Activated T-helper 1 cell treated with anti-CD3 and anti-CD28 coated beads, Interleukin-2, amount 50 U/mL, for 16 hours (primary cell): Measurements from ENCODE around the gene SCN7A.

Source experiments
- DNase-seq, 2 donors: peaks; one replicate each; pipeline ENCODE4 v3.0.0-alpha.2; 2020; ENCODE audit warnings: low read depth in 1 of 2, low spot score in 1 of 2

SCN7A gene

GRCh38 chr2:166404831-166405568 is 89.0 kb downstream of the SCN7A start:
- no peak for DNase-seq

- DNase-seq, result no peak
Observed at GRCh38 chr2:166394245-166394644, 99.8 kb downstream of the SCN7A start.

DNA sequence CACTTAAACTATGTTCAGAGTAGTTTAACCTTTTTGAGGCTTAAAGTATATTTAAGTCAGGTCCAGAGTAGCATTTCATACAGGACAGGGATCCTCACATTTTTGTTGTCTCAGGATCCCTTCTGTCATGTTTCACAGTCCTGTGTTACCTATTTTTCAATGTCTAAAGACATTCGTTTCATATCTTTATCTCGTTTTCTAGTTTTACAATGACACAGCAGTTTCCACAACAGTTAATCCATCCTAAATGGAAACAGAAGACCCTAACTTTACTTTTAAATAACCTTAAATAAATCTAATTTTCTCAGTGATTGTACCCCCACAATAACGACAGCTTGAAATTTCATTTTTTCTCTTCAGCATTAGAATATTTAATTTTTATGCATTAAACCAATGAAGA is 101.0 kb downstream of the SCN7A start:
- DNase-seq, result no peak

DNA sequence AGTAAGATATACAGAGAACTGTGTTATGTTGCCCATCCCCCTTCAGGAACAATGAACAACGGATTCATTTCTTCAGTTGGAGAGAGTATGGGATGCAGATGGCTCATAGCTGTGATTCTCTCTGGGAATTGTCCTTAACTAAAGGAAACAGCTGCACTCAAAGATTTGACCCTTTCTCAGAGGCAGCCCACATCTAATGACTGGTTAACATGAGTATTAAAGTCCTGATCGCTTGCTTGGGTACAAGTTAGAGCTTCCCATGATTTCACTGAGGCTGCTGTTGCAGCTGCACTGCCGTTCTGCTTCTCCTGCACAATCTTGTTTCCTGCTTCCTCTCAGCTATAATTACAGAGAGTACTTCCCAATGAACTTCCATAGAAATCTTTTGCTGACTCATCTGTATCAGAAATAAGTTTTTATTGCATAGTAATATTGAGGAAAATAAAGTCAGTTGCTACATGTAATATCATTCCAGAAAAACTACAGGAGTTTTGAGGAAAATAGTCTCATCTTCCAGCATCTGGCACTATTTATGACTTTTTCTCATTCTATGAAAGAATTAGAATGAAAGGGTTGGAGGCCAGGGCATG is 105.5 kb downstream of the SCN7A start:
- no peak for DNase-seq

GRCh38 chr2:166385313-166385712 is 108.7 kb downstream of the SCN7A start:
- no peak for DNase-seq

DNA sequence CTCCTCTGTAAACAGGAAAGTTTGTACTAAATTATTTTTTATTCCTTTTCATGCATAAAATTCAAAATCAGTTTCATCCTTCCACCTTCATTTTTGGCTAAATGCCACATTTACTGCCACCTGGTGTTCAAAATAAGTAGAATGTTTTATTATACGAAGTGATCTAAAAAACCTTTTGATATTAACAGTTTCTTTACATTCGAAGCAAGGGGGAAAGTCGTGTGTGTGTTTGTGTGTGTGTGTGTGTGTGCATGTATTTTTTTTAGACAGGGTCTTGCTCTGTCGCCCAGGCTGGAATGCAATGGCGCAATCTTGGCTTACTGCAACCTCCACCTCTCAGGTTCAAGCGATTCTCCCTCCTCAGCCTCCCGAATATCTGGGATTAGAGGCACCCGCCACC is 109.3 kb downstream of the SCN7A start:
- DNase-seq, result no peak

DNA sequence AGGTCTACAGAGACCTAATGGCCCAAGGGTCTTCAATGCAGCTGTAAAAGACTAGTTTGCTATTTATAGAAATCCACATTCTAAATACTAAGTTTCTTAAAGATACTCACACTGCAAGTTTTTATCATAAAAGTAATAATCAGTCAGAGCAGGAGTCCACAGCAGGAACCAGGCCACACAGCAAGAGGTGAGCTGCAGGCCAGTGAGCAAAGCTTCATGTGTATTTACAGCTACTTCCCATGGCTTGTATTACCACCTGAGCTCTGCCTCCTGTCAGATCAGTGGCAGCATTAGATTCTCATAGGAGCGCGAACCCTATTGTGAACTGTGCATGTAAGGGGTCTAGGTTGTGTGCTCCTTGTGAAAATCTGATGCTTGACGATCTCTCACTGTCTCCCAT is 111.6 kb downstream of the SCN7A start:
- DNase-seq, result no peak

DNA sequence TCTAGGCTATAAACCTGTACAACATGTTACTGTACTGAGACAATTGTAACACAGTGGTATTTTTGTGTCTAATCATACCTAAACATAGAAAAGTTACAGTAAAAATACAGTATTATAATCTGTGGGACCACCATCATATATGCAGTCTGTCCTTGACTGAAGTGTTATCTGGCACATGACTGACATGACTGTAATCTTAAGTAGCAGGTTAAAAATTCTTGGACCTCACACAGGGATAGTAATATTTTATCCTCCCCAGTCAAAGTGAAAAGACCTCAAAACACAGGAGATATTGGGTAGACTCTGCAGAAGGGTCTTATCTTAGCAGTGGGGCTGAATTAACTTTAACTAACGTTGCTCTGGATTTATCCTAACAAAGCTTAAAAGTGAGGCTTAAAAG is 113.4 kb downstream of the SCN7A start:
- no peak for DNase-seq

DNA sequence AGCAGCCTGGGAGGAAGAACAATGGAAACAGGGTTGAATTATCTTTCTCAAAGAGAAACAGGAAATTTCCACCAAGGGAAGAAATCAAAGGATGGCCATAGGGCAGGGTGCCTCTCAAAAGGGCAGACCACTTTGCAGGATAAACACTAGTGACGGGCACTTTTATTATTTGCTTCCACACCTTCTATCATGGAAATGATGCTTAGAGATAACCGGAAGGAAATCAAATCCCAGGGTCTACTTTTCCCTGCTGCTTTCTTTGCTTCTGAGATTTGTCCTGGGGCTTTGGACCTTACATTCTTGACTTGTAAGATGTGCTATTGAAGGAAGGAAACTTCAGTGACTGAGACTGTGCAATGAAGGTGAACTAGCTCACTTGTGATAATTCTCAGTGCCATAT is 117.2 kb downstream of the SCN7A start:
- DNase-seq, result no peak

DNA sequence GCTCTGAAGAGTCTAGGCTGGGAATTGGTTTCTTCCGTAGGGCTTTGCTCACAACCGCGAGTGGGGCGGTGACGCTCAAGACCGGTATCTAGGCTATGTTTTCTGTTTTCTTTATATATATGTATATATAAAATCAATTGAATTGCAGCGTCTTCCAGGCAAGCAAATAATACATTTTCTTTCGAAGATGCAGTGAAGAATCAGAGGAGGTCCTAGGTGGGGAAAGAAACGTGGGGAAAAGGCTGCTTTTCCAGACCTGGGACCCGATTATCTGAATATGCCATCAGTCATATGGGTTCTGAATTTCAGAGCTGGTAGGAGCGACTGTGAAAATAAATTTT is 117.6 kb downstream of the SCN7A start:
- no peak for DNase-seq

DNA sequence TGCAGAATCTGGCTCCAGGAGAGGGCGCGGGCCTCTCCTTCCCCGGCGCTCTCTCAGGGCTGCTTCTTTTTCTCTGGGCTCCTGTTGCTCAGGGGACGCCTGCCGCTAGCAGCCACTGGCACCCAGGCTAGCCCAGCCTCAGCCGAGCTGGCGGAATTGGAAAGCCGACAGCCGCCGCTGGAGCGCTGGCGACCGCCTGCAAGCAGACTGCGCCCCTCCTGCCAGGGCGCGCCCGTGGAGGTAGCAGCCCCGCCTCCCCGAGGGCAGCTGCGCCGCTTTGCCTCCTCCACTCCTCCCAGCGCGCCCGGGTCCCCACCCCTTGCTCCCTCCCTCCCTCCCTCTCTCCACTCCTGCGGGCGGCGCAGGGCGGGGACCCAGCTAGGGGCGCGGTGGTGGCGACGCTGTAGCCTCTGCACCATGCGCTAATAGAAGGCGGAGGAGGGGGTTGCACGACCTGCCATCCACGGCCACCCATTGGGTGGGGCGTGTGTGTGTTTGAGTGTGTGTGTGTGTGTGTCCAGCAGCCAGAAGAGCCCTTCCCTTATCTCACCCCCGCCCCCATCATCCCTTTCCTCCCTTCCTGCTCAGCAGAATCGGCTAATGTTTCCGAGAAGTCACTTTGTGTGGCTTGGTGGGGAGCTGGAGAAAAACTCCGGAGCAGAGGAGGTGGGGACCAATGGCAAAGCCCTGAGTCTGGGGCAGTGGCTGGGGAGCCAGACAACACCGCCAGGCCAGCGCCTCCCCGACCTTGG is 118.1 kb downstream of the SCN7A start, which contains the start of gene SCN9A:
Gene SCN9A, minus strand, starts transcription at position 209 of the 752 bp plus-strand sequence. CDS start 64,188 bp downstream, outside the sequence.
- no peak for DNase-seq

DNA sequence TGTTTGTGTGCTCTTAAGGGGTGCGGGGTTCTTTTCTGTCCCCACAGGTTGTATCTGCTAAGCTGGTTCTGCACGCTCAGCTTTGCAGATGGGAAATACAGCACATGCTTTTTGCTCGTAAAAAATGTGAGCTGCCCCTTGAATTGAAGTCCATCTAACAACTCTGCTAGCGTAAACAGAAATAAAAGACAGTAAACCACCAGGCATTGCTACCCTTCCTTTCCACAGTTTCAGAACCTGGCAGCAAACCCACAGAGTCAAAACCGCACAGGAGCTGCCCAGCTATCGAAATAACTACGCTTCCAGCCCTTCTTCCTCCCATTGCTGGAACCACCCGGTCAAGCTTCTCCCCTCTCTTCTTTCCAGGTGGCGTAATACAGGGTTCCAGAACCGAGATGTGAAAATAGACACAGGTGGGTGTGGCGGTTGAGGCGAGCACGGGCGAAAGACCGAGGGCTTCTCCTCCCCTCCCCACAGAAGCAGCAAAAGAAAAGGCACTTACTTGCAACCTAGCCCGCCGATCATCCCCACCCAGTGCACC is 118.8 kb downstream of the SCN7A start:
- DNase-seq, result no peak

DNA sequence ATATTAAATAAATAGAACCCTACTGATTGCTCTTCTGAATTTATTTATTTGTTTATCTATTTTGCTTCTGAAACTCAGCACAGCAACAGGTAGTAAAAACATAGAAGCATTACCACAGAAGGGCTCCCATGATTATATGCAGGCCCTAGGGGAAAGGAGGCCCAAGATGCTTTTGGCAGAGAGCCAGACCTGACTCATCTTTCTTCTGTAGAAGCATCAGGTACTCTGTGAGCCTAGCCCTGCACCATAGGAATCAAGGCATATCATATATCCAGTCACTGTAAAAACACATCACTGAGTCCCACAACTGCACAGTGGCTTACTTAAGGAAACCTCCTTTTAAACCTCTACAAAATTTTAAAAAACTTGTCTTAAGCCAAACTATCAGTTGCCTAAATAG is 120.1 kb downstream of the SCN7A start:
- no peak for DNase-seq

DNA sequence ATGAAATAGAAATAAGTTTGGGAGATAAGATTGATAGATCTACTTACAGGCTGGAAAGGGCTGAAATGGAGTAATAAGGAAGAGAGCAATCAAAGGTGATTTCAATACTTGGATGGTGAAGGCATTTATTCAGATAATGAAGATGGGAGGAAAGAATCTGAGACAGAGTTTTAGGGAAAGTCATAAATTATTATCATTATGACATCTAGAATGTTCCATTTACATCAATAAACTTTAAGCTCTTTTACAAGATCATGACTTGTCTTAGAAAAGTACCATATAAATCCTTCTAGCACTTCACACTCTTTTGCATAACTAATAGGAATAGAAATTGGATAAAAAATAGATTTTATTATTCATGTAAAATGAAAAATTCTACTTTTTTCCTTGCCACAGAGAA is 120.5 kb downstream of the SCN7A start:
- no peak for DNase-seq

DNA sequence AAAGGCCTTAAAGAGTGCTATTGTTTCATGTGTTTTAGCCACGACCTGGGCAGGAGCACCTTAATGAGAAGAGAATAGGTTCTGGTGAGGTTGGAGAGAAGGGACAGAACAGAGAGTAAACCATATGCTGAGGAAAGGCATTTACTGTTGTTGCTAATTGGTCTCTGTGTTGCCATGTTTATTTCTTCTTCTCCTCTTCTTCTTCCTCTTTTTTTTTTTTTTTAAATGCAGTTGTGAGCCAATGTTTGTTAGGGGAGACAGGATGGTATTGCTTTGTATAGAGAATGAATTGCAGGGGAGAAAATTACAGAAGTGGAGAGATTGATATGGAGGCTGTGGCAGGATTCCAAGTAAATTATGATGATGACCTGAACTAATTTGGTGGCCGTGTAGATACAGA is 120.9 kb downstream of the SCN7A start:
- DNase-seq, result no peak

- no peak for DNase-seq
Observed at GRCh38 chr2:166372046-166372445, 122.0 kb downstream of the SCN7A start.

DNA sequence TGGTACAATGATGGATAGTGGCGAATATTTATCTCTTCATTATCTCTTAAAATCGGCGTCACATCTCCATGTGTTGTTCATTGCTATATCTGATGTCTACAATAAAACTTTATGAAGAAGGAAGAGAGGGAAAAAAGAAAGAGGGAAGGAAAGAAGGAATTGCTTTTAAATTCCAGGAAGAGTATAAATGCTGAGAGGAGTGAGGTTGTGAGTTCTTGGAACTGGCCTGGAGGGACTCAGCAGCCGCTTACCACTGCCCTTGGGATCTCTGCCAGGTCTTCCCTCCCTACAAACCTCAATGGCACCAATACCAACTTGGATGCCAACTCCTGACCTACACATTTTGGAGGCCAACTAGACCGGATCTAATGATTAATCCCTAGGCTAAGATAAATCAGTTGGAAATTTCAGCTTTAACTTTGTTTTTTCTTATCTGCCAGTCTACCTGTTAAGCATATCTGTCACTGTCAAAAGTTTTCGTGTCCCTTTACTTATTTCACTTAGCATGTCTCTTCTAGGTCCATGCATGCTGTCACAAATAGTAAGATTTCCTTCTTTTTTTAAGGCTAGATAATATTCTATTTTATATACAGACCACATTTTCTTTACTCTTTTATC is 128.1 kb downstream of the SCN7A start:
- no peak for DNase-seq

- DNase-seq, result no peak
Observed at GRCh38 chr2:166365239-166365638, 128.8 kb downstream of the SCN7A start.

DNA sequence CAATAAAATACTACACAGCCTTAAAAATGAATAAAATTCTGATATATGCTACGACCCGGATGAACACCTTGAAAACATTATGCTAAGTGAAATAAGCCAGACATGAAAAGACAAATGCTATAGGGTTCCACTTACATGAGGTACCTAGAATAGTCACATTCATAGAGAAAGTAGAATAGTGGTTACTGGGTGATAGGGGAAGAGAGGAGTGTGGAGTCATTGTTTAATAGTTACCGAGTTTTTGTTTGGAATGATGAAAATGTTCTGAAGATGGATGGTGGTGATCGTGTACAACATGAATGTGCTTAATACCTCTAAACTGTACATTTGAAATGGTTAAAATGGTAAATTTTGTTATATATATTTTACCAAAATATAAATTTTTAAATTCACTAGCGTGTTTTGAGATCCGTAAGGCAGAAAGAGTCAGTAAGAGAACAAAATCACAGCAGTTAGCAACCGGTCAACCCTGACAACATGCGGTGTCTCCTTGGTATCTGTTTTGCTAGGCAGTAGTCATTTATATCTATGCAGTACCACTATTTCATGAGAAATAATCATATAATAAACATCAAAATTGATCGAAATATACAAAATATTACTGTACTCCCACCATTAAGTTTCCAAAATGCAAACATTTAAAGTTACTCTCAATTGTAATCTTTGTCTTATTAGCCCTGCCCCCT is 129.4 kb downstream of the SCN7A start:
- no peak for DNase-seq

DNA sequence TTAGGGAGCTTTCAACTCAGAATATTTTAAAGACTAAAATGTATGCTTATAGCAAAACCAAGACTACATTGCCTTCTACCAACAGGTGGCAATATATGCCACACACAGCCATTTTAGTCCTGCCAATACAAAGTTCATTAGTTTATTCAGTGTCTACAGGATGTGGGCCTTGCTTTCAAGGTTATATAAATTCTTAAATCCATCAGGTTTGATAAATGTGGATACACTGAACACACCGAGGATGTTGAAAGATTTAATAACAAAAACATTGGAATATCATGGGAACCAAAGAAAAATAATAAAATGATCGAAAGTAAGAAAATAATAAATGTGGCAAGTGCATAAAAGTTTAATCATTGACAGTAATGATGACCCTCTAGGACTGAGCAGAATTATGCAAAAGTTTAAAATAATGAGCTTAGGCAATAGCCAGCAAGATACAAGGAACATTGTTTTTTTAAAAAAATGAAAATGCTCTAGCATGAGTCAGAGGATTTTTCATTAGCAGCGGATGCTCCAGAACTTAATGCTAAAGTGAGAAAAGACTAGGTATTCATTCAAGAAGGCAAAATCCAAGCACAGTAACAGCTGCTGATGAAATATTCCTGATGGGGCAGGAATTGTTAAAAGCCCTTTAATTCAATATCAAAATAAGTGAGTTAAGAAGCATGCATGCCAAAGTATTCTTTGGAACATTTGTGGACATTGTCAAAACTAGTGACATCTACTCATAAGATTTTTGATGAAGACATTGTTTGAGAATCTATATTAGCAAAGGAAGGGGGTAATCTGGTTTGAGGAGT is 132.5 kb downstream of the SCN7A start:
- DNase-seq, result no peak
